Measurements from ENCODE around the gene BRSK2. TPM values are rescaled to one million over a fixed set of nuclear protein-coding genes. Genes with fewer than 3 reads are reported as not detected.

Gene BRSK2
- total and polyA plus RNA-seq, 2 experiments from 2014 or later: 4.7 to 13.6 TPM

DNA sequence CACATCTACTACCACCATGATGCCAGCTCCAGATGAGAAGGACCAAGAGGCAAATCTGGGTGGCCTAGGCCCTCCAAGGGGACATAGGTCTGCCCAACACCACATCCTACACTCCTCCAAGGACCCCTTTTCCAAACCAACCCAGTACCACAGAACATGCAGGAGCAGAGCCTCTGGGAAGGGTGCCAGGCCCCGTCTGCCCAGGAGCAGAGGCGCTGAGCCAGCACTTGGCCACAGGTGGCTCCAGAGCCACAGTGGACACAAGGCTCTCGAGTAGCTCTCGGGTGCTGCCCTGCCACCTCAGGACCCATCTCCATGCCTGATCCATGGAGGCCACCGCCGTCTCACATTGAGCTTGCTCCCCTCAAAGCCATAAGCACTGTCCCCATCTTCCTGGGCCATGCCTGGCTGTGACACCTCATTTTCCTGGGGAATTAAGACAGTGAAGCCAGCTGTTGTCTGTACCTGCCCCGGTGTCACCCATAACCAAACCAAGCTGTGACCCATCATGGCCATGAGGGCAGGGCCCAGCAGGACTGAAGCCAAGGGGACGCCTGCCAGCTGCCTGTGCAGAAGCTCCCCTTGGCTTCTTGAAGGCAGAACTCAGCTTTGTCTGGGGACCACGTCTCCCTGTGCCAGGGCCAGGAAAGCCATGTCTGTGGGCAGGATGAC is 89.4 kb downstream of the BRSK2 start:
- no peak overlapping the region for H2AFZ ChIP-seq
- TF ChIP-seq EZH2 (IDR thresholded peaks at IDR 0.05; ENCODE audit: borderline replicate concordance): no peak
- TF ChIP-seq CTCF (IDR thresholded peaks at IDR 0.05; ENCODE audit: poor library complexity): no peak
- TF ChIP-seq EZH2phosphoT487 (IDR thresholded peaks at IDR 0.05; ENCODE audit: low read depth, severe bottlenecking, unreplicated experiment): no peak
- H4K20me1 ChIP-seq (ENCODE audit: insufficient read depth, poor library complexity, severe bottlenecking): peaks cover 22% of the 10 kb centered on the region
- WGBS (ENCODE audit: low lambda C conversion rate, missing lambda C conversion rate): 98% methylated on average over 9 of the region's 9 CpGs
- H3K4me1 ChIP-seq (ENCODE audit: insufficient read depth): no peaks in the 10 kb centered on the region
- H3K79me2 ChIP-seq: no peaks in the 10 kb centered on the region
- DNase-seq (ENCODE audit: low spot score): no peak
- no peaks in the 10 kb centered on the region for H3K9me3 ChIP-seq (ENCODE audit: low read depth)
- no peaks in the 10 kb centered on the region for H3K36me3 ChIP-seq (replicated peaks; ENCODE audit: insufficient read depth, low read depth)
- H3K27me3 ChIP-seq: no peaks in the 10 kb centered on the region
- no peak overlapping the region for H3K27ac ChIP-seq
- no peaks in the 10 kb centered on the region for H3K9me2 ChIP-seq (replicated peaks; ENCODE audit: insufficient read depth)
- no peak overlapping the region for H3K4me3 ChIP-seq
- no peak overlapping the region for H3K4me2 ChIP-seq

GRCh38 chr11:1479678-1480118 is 90.0 kb downstream of the BRSK2 start:
- Histone ChIP-seq H3K4me3 (no peak overlapping the region), H3K9me2 (replicated peaks; ENCODE audit: insufficient read depth) (no peaks in the 10 kb centered on the region), H3K36me3 (replicated peaks; ENCODE audit: insufficient read depth, low read depth) (no peaks in the 10 kb centered on the region), H3K9me3 (ENCODE audit: low read depth) (no peaks in the 10 kb centered on the region), H3K27me3 (no peaks in the 10 kb centered on the region), H4K20me1 (ENCODE audit: insufficient read depth, poor library complexity, severe bottlenecking) (peaks cover 25% of the 10 kb centered on the region), H2AFZ (no peak overlapping the region), H3K27ac (no peak overlapping the region), H3K4me1 (ENCODE audit: insufficient read depth) (no peaks in the 10 kb centered on the region), H3K79me2 (no peaks in the 10 kb centered on the region), H3K4me2 (no peak overlapping the region)
- 96% methylated on average over 12 of the region's 12 CpGs for WGBS (ENCODE audit: low lambda C conversion rate, missing lambda C conversion rate)
- no peak for DNase-seq (ENCODE audit: low spot score)
- TF ChIP-seq CTCF (IDR thresholded peaks at IDR 0.05; ENCODE audit: poor library complexity): no peak
- TF ChIP-seq EZH2 (IDR thresholded peaks at IDR 0.05; ENCODE audit: borderline replicate concordance): no peak
- TF ChIP-seq EZH2phosphoT487 (IDR thresholded peaks at IDR 0.05; ENCODE audit: low read depth, severe bottlenecking, unreplicated experiment): no peak

DNA sequence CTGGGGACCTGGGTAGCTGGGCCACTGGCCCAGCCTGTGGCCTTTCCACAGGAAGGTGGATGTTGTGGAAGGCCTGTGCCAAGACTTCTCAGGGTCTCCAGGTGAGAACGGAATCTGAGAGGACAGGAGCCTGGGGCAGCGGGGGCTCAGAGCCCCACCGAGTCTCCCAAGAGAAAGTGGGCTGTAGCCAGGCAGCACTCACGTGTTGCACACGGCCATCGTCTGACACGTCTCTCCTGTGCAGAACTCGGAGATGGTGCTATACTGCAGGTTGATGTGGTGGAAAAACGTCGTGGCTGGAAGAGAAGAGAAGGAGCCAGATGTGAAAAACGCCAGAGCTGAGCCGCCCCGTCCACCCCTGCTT is 90.4 kb downstream of the BRSK2 start:
- Histone ChIP-seq H3K9me2 (replicated peaks; ENCODE audit: insufficient read depth) (no peaks in the 10 kb centered on the region), H3K4me2 (no peak overlapping the region), H3K27me3 (no peaks in the 10 kb centered on the region), H2AFZ (no peak overlapping the region), H3K9me3 (ENCODE audit: low read depth) (no peaks in the 10 kb centered on the region), H3K4me1 (ENCODE audit: insufficient read depth) (no peaks in the 10 kb centered on the region), H3K27ac (no peak overlapping the region), H4K20me1 (ENCODE audit: insufficient read depth, poor library complexity, severe bottlenecking) (peaks cover 25% of the 10 kb centered on the region), H3K36me3 (replicated peaks; ENCODE audit: insufficient read depth, low read depth) (no peaks in the 10 kb centered on the region), H3K4me3 (no peak overlapping the region), H3K79me2 (no peaks in the 10 kb centered on the region)
- WGBS (ENCODE audit: low lambda C conversion rate, missing lambda C conversion rate): 97% methylated on average over 12 of the region's 13 CpGs
- TF ChIP-seq CTCF (IDR thresholded peaks at IDR 0.05; ENCODE audit: poor library complexity) (no peak), EZH2phosphoT487 (IDR thresholded peaks at IDR 0.05; ENCODE audit: low read depth, severe bottlenecking, unreplicated experiment) (no peak), EZH2 (IDR thresholded peaks at IDR 0.05; ENCODE audit: borderline replicate concordance) (no peak)
- no peak for DNase-seq (ENCODE audit: low spot score)
